Left colon (tissue), 2 donors: Measurements from ENCODE around the gene MOB3B. TPM values are rescaled to one million over a fixed set of nuclear protein-coding genes. Genes with fewer than 3 reads are reported as not detected.

Experiments
- ATAC-seq: fragments of 200-7000 bp; cut with Tn5 transposase; one replicate; pipeline ENCODE4 v1.9.1; 2020; ENCODE audit warnings: mild to moderate bottlenecking, moderate library complexity
- DNase-seq, 2 donors: peaks; one replicate each; pipeline ENCODE4 v3.0.0-alpha.2; 2020
- intact Hi-C, 2 donors: fragments of 100-400 bp; cut with DNase I in 1 of 2; cut with micrococcal nuclease in 1 of 2; formaldehyde crosslinking; loops; one replicate each; pipeline versions ENCODE4 v1.11.2 to v1.14.0; 2022; cut with DNase I, micrococcal nuclease
- total RNA-seq, 2 donors: library from RNA; stranded (reverse); fragmentation: NEBNext Ultra II Directional; extraction: Animal tissue kit (Norgen Biotek cat#: 25700); gene quantifications; one replicate each; pipeline ENCODE4 v1.2.1, GENCODE V29; 2021
- donor health status: DM: no; HTN: no; CAD: no.
- donor health status: DM: yes; HTN: yes; CAD: no.

MOB3B gene
- total RNA-seq, 2 donors from 2014 or later = 42.2 to 47.1 TPM

- DNase-seq (no peak), ATAC-seq (no peak)
- intact Hi-C loops = no loop called here
Measured at GRCh38 chr9:27495480-27496134, 34.0 kb downstream of the MOB3B start.

GRCh38 chr9:27491154-27491553 is 38.5 kb downstream of the MOB3B start:
- intact Hi-C loops = no loop called here
- ATAC-seq (no peak), DNase-seq (no peak)

- no peak for DNase-seq
- intact Hi-C loops = no loop called here
- ATAC-seq = peak; percentile 10
Measured at GRCh38 chr9:27489087-27489876, 40.3 kb downstream of the MOB3B start.

GRCh38 chr9:27487927-27488326 is 41.7 kb downstream of the MOB3B start:
- intact Hi-C loops = no loop called here
- no peak for DNase-seq
- ATAC-seq = peak; percentile 17

GRCh38 chr9:27487128-27487640 is 42.4 kb downstream of the MOB3B start:
- intact Hi-C loops = no loop called here
- peak; percentile 89 for ATAC-seq

GRCh38 chr9:27485158-27485557 is 44.5 kb downstream of the MOB3B start:
- DNase-seq (no peak), ATAC-seq (no peak)
- intact Hi-C loops = no loop called here

More at GRCh38 chr9:27487128-27487640, 42.4 kb downstream of the MOB3B start:
- no peak for DNase-seq

- ATAC-seq (no peak), DNase-seq (no peak)
- intact Hi-C loops = no loop called here
Measured at GRCh38 chr9:27483576-27483975, 46.0 kb downstream of the MOB3B start.

GRCh38 chr9:27482709-27483108 is 46.9 kb downstream of the MOB3B start:
- intact Hi-C loops = no loop called here
- no peak for ATAC-seq

GRCh38 chr9:27478322-27478721 is 51.3 kb downstream of the MOB3B start:
- DNase-seq = no peak
- no peak for ATAC-seq
- intact Hi-C loops = no loop called here

More at GRCh38 chr9:27482709-27483108, 46.9 kb downstream of the MOB3B start:
- DNase-seq = no peak

- ATAC-seq (no peak), DNase-seq (no peak)
- intact Hi-C loops = no loop called here
Measured at GRCh38 chr9:27476870-27477515, 52.6 kb downstream of the MOB3B start.

GRCh38 chr9:27475057-27475595 is 54.5 kb downstream of the MOB3B start:
- intact Hi-C loops = no loop called here
- DNase-seq = no peak
- ATAC-seq = no peak

GRCh38 chr9:27474305-27474704 is 55.3 kb downstream of the MOB3B start:
- ATAC-seq (no peak), DNase-seq (no peak)
- intact Hi-C loops = no loop called here

- ATAC-seq (peak; percentile 49), DNase-seq (peak in 1 of 2 donors; percentile 46)
- intact Hi-C loops = no loop called here
Measured at GRCh38 chr9:27473111-27473529, 56.5 kb downstream of the MOB3B start.

GRCh38 chr9:27472195-27472594 is 57.4 kb downstream of the MOB3B start:
- intact Hi-C loops = no loop called here
- no peak for DNase-seq

GRCh38 chr9:27471789-27472188 is 57.8 kb downstream of the MOB3B start:
- DNase-seq (no peak), ATAC-seq (no peak)
- intact Hi-C loops = no loop called here

More at GRCh38 chr9:27472195-27472594, 57.4 kb downstream of the MOB3B start:
- ATAC-seq = no peak

- intact Hi-C loops = no loop called here
- DNase-seq (no peak), ATAC-seq (no peak)
Measured at GRCh38 chr9:27471366-27471765, 58.2 kb downstream of the MOB3B start.

GRCh38 chr9:27470291-27470856 is 59.2 kb downstream of the MOB3B start:
- no peak for ATAC-seq
- intact Hi-C loops = no loop called here
- DNase-seq = no peak

GRCh38 chr9:27469550-27469949 is 60.1 kb downstream of the MOB3B start:
- intact Hi-C loops = no loop called here
- ATAC-seq = no peak
- DNase-seq = no peak

- ATAC-seq (no peak), DNase-seq (no peak)
- intact Hi-C loops = no loop called here
Measured at GRCh38 chr9:27468462-27469110, 61.0 kb downstream of the MOB3B start.
